Esophagus muscularis mucosa (tissue), 4 donors: Measurements from ENCODE around the gene CTRB2.

ENCODE experiments used
- CTCF ChIP-seq, 3 experiments: fragments of 200-600 bp in 2 of 3; fragments of 450-650 bp in 1 of 3; sonication (generic) in 2 of 3; IDR thresholded peaks; one replicate each; pipeline ENCODE4 v1.5.1; 2017 to 2019; ENCODE audit warnings: antibody characterized with exemption in 3 of 3, mild to moderate bottlenecking in 2 of 3, moderate library complexity in 1 of 3
- EP300 ChIP-seq: sonication (generic); formaldehyde crosslinking; IDR thresholded peaks from one replicate; pipeline ENCODE4 v1.6.1; 2017; ENCODE audit warnings: antibody characterized with exemption
- POLR2AphosphoS5 ChIP-seq, 2 donors: sonication (generic); formaldehyde crosslinking; IDR thresholded peaks; one replicate each; pipeline ENCODE4 v1.6.1; 2017; ENCODE audit warnings: antibody characterized with exemption in 2 of 2

GRCh38 chr16:75229172-75230031, 22.4 kb upstream of the CTRB2 start:
- no peak for TF ChIP-seq CTCF (IDR thresholded peaks at IDR 0.05)
- no peak for TF ChIP-seq POLR2AphosphoS5 (IDR thresholded peaks at IDR 0.05)
- no peak for TF ChIP-seq EP300
